H1 (cell line): ENCODE measurements around the gene NR3C2. TPM values are rescaled to one million over a fixed set of nuclear protein-coding genes. Genes with fewer than 3 reads are reported as not detected.

ENCODE experiments used
- E2F6 ChIP-seq: IDR thresholded peaks from 2 replicates; pipeline ENCODE4 v1.6.1; 2012; ENCODE audit warnings: inconsistent platforms
- polyA plus RNA-seq, 7 experiments: library from polyadenylated mRNA; depleted of rRNA in 3 of 7; stranded (reverse) in 5 of 7; unstranded in 2 of 7; fragments of >200 nt in 5 of 7; fragments of 200-250 nt in 2 of 7; gene quantifications; 1 replicate in 5 of 7; 2 replicates in 1 of 7; 4 replicates in 1 of 7; pipeline versions ENCODE4 v1.2.1 to v1.2.3, GENCODE V29; 2011 to 2013; ENCODE audit warnings: missing spikeins in 2 of 7, mixed read lengths in 2 of 7
- total RNA-seq: library from RNA; stranded (reverse); fragmentation: NEBNext Ultra II Directional; extraction: Animal tissue kit (Norgen Biotek cat#: 25700); gene quantifications from 2 replicates; pipeline ENCODE4 v1.2.1, GENCODE V29; 2021

NR3C2 gene
- total and polyA plus RNA-seq, 2 of the 8 experiments (the other 6 are each of a cell fraction or from before 2014, with no cell fraction given), result 0.80 to 3.9 TPM

- TF ChIP-seq E2F6, result no peak
Measured at GRCh38 chr4:148103597-148104355, 338.4 kb downstream of the NR3C2 start (continued).
